ENCODE results near the gene PHC3. TPM values are rescaled to one million over a fixed set of nuclear protein-coding genes. Genes with fewer than 3 reads are reported as not detected.

Gene PHC3
- total and polyA plus RNA-seq, 9 donors, result 9.9 to 121 (median 90.2) TPM

- TF ChIP-seq EP300 (IDR thresholded peaks at IDR 0.05), result no peak
- no peak for TF ChIP-seq CTCF (IDR thresholded peaks at IDR 0.05)
- no peak for TF ChIP-seq POLR2A (IDR thresholded peaks at IDR 0.05)
- no peak overlapping the region for H3K27ac ChIP-seq
- no peak for DNase-seq
- H3K4me1 ChIP-seq (ENCODE audit: insufficient read depth), result no peaks in the 10 kb centered on the region
- H3K36me3 ChIP-seq, result no peaks in the 10 kb centered on the region
- H3K9me3 ChIP-seq, result no peaks in the 10 kb centered on the region
- no peaks in the 10 kb centered on the region for H3K27me3 ChIP-seq
- intact Hi-C loops (cut with DNase I), result no loop called here
- no peak overlapping the region for H3K4me3 ChIP-seq
- WGBS, 3 donors, result 51 to 71% (median 57%) methylated on average over 3 of the region's 3 CpGs
These were observed 85.2 kb downstream of the PHC3 start for GRCh38 chr3:170096342-170096741.

- Histone ChIP-seq H3K27ac (no peak overlapping the region), H3K9me3 (no peaks in the 10 kb centered on the region), H3K27me3 (no peaks in the 10 kb centered on the region), H3K36me3 (no peaks in the 10 kb centered on the region), H3K4me1 (ENCODE audit: insufficient read depth) (no peaks in the 10 kb centered on the region), H3K4me3 (no peak overlapping the region)
- intact Hi-C loops (cut with DNase I), result no loop called here
- TF ChIP-seq EP300 (IDR thresholded peaks at IDR 0.05), result no peak
- TF ChIP-seq CTCF (IDR thresholded peaks at IDR 0.05), result no peak
- TF ChIP-seq POLR2A (IDR thresholded peaks at IDR 0.05), result no peak
- WGBS, 3 donors, result 33 to 50% (median 35%) methylated on average over 4 of the region's 4 CpGs
- DNase-seq, result no peak
These were observed 85.8 kb downstream of the PHC3 start for GRCh38 chr3:170095771-170096170.

- no peaks in the 10 kb centered on the region for H3K4me1 ChIP-seq (ENCODE audit: insufficient read depth)
- no peaks in the 10 kb centered on the region for H3K27me3 ChIP-seq
- TF ChIP-seq CTCF (IDR thresholded peaks at IDR 0.05) (no peak), POLR2A (IDR thresholded peaks at IDR 0.05) (no peak), EP300 (IDR thresholded peaks at IDR 0.05) (no peak)
- no peaks in the 10 kb centered on the region for H3K9me3 ChIP-seq
- H3K27ac ChIP-seq, result no peak overlapping the region
- no peak for DNase-seq
- WGBS, 3 donors, result 97 to 98% (median 98%) methylated on average over 3 of the region's 3 CpGs
- H3K36me3 ChIP-seq, result no peaks in the 10 kb centered on the region
- intact Hi-C loops (cut with DNase I), result no loop called here
- no peak overlapping the region for H3K4me3 ChIP-seq
These were observed 88.6 kb downstream of the PHC3 start for GRCh38 chr3:170092907-170093306.

GRCh38 chr3:170090601-170090981 is 90.9 kb downstream of the PHC3 start:
- Histone ChIP-seq H3K4me1 (ENCODE audit: insufficient read depth) (no peaks in the 10 kb centered on the region), H3K36me3 (no peaks in the 10 kb centered on the region), H3K4me3 (no peak overlapping the region), H3K27ac (no peak overlapping the region), H3K9me3 (no peaks in the 10 kb centered on the region), H3K27me3 (no peaks in the 10 kb centered on the region)
- DNase-seq, result no peak
- intact Hi-C loops (cut with DNase I), result no loop called here
- TF ChIP-seq EP300 (IDR thresholded peaks at IDR 0.05) (no peak), CTCF (IDR thresholded peaks at IDR 0.05) (no peak), POLR2A (IDR thresholded peaks at IDR 0.05) (no peak)
